PC-9 (cell line): ENCODE measurements around the gene TMEM43.

Source experiments
- CTCF ChIP-seq: fragments of 200-600 bp; sonication (generic); conservative IDR thresholded peaks from 2 replicates; pipeline ENCODE4 v1.6.1; 2017; ENCODE audit warnings: mixed run types, antibody characterized with exemption, mild to moderate bottlenecking, moderate library complexity
- EZH2 ChIP-seq: fragments of 200-600 bp; sonication (generic); IDR thresholded peaks from 2 replicates; pipeline ENCODE4 v1.8.0; 2017; ENCODE audit warnings: antibody characterized with exemption, low read depth

GRCh38 chr3:14132689-14133088 lies 7.8 kb downstream of the TMEM43 start:
- TF ChIP-seq EZH2 (no peak), CTCF (no peak)
